K562 (cell line): Measurements from ENCODE around the gene FITM1. TPM values are rescaled to one million over a fixed set of nuclear protein-coding genes. Genes with fewer than 3 reads are reported as not detected.

ENCODE experiments used
- DMBX1 ChIP-seq: fragments of 250-450 bp; sonication (Bioruptor Pico); IDR thresholded peaks from 2 replicates; pipeline ENCODE4 v1.8.0; 2022; ENCODE audit warnings: inconsistent platforms, mild to moderate bottlenecking, moderate library complexity, borderline replicate concordance
- ETV1 ChIP-seq: fragments of 450-650 bp; conservative IDR thresholded peaks from 2 replicates; pipeline ENCODE4 v1.6.1; 2016; ENCODE audit warnings: missing genetic modification characterization, control low read depth, low read depth, missing compliant biosample characterization
- KLF6 ChIP-seq: fragments of 250-450 bp; sonication (Bioruptor Pico); IDR thresholded peaks from 2 replicates; pipeline ENCODE4 v1.4.0; 2020; ENCODE audit warnings: mild to moderate bottlenecking, moderate library complexity, borderline replicate concordance
- NFRKB ChIP-seq: fragments of 450-650 bp; IDR thresholded peaks from 2 replicates; pipeline ENCODE4 v1.6.1; 2016; ENCODE audit warnings: low read depth
- TCF7 ChIP-seq: sonication (generic); IDR thresholded peaks from 2 replicates; pipeline ENCODE4 v1.6.1; 2016; ENCODE audit warnings: antibody characterized with exemption, borderline replicate concordance
- polyA plus RNA-seq, 8 experiments: library from polyadenylated mRNA; depleted of rRNA in 4 of 8; stranded (reverse) in 5 of 8; unstranded in 3 of 8; fragments of >200 nt; fragmentation: Nextera tagmentation in 2 of 8; fragmentation: Illumina TruSeq in 1 of 8; extraction: Ambion mirVana in 2 of 8; extraction: Trizol in 1 of 8; gene quantifications; 2 replicates each; pipeline versions ENCODE4 v1.2.1 to v1.2.3, GENCODE V29; 2011 to 2014; ENCODE audit warnings: inconsistent platforms in 1 of 8, missing spikeins in 1 of 8
- total RNA-seq, 7 experiments: library from RNA; depleted of rRNA in 6 of 7; stranded (reverse); fragments of >200 nt in 6 of 7; fragmentation: Illumina TruSeq in 2 of 7; extraction: Trizol in 2 of 7; gene quantifications; 2 replicates each; pipeline versions ENCODE4 v1.2.1 to v1.2.3, GENCODE V29; 2011 to 2021; ENCODE audit warnings: low replicate concordance in 1 of 7
- TF ChIP-seq, protein P1 (sequence below): sonication (generic); formaldehyde crosslinking; IDR thresholded peaks from 2 replicates; pipeline ENCODE4 v1.8.0; 2022; ENCODE audit warnings: mild to moderate bottlenecking, missing genetic modification reagents
- TF ChIP-seq, protein P2 (sequence below): fragments of 450-650 bp; IDR thresholded peaks from 2 replicates; pipeline ENCODE4 v1.6.1; 2014; ENCODE audit warnings: low read depth, mild to moderate bottlenecking, moderate library complexity, borderline replicate concordance
- TF ChIP-seq, protein P3 (sequence below): sonication (generic); formaldehyde crosslinking; IDR thresholded peaks from 2 replicates; pipeline ENCODE4 v1.8.1; 2023; ENCODE audit warnings: mild to moderate bottlenecking, missing genetic modification reagents
- TF ChIP-seq, protein P4 (sequence below): fragments of 250-450 bp; sonication (Bioruptor Pico); IDR thresholded peaks from 2 replicates; pipeline ENCODE4 v1.4.0; 2020; ENCODE audit warnings: mild to moderate bottlenecking, moderate library complexity
- TF ChIP-seq, protein P5 (sequence below), 2 experiments: fragments of 450-650 bp; IDR thresholded peaks; 2 replicates each; pipeline ENCODE4 v1.6.1; 2016

Gene FITM1
- total and polyA plus RNA-seq, 9 of the 15 experiments (the other 6 are each of a cell fraction or from before 2014, with no cell fraction given): 0.09 to 0.20 TPM; not detected in 7

DNA sequence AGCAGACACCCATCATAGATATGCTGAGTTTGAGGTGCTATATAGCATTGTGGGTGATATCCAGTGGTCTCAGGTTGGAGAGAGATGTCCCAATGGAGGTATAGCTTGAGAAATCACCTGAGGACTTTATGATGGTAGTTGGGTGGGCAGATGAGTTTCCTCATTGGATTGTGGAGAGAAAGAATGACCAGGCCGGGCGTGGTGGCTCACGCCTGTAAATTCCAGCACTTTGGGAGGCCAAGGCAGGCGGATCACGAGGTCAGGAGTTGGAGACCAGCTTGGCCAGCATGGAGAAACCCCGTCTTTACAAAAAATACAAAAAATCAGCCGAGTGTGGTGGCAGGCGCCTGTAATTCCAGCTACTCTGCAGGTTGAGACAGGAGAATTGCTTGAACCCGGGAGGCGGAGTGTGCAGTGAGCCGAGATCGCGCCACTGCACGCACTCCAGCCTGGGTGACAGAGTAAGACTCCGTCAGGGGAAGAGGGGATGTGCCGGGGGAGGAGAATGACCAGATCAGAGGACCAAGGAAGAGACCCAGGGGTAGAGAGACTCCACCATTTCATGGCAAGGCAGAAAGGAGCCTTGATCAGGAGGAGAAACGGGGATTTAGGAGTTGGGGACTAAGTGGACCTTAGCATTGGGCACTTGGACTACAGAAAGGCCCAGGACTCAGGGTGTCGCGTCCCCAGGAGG, 37.1 kb upstream of the FITM1 start (continued):
- TF ChIP-seq, protein P1, sequence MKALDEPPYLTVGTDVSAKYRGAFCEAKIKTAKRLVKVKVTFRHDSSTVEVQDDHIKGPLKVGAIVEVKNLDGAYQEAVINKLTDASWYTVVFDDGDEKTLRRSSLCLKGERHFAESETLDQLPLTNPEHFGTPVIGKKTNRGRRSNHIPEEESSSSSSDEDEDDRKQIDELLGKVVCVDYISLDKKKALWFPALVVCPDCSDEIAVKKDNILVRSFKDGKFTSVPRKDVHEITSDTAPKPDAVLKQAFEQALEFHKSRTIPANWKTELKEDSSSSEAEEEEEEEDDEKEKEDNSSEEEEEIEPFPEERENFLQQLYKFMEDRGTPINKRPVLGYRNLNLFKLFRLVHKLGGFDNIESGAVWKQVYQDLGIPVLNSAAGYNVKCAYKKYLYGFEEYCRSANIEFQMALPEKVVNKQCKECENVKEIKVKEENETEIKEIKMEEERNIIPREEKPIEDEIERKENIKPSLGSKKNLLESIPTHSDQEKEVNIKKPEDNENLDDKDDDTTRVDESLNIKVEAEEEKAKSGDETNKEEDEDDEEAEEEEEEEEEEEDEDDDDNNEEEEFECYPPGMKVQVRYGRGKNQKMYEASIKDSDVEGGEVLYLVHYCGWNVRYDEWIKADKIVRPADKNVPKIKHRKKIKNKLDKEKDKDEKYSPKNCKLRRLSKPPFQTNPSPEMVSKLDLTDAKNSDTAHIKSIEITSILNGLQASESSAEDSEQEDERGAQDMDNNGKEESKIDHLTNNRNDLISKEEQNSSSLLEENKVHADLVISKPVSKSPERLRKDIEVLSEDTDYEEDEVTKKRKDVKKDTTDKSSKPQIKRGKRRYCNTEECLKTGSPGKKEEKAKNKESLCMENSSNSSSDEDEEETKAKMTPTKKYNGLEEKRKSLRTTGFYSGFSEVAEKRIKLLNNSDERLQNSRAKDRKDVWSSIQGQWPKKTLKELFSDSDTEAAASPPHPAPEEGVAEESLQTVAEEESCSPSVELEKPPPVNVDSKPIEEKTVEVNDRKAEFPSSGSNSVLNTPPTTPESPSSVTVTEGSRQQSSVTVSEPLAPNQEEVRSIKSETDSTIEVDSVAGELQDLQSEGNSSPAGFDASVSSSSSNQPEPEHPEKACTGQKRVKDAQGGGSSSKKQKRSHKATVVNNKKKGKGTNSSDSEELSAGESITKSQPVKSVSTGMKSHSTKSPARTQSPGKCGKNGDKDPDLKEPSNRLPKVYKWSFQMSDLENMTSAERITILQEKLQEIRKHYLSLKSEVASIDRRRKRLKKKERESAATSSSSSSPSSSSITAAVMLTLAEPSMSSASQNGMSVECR (CRISPR knock-in tag): no peak
- peak; percentile 73 for TF ChIP-seq NFRKB
- TF ChIP-seq, protein P2, sequence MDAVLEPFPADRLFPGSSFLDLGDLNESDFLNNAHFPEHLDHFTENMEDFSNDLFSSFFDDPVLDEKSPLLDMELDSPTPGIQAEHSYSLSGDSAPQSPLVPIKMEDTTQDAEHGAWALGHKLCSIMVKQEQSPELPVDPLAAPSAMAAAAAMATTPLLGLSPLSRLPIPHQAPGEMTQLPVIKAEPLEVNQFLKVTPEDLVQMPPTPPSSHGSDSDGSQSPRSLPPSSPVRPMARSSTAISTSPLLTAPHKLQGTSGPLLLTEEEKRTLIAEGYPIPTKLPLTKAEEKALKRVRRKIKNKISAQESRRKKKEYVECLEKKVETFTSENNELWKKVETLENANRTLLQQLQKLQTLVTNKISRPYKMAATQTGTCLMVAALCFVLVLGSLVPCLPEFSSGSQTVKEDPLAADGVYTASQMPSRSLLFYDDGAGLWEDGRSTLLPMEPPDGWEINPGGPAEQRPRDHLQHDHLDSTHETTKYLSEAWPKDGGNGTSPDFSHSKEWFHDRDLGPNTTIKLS: no peak
- TF ChIP-seq, protein P3, sequence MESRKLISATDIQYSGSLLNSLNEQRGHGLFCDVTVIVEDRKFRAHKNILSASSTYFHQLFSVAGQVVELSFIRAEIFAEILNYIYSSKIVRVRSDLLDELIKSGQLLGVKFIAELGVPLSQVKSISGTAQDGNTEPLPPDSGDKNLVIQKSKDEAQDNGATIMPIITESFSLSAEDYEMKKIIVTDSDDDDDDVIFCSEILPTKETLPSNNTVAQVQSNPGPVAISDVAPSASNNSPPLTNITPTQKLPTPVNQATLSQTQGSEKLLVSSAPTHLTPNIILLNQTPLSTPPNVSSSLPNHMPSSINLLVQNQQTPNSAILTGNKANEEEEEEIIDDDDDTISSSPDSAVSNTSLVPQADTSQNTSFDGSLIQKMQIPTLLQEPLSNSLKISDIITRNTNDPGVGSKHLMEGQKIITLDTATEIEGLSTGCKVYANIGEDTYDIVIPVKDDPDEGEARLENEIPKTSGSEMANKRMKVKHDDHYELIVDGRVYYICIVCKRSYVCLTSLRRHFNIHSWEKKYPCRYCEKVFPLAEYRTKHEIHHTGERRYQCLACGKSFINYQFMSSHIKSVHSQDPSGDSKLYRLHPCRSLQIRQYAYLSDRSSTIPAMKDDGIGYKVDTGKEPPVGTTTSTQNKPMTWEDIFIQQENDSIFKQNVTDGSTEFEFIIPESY (CRISPR knock-in tag): peak; percentile 84
- TF ChIP-seq TCF7: no peak
- TF ChIP-seq KLF6 (CRISPR knock-in tag): no peak
- TF ChIP-seq, protein P4, sequence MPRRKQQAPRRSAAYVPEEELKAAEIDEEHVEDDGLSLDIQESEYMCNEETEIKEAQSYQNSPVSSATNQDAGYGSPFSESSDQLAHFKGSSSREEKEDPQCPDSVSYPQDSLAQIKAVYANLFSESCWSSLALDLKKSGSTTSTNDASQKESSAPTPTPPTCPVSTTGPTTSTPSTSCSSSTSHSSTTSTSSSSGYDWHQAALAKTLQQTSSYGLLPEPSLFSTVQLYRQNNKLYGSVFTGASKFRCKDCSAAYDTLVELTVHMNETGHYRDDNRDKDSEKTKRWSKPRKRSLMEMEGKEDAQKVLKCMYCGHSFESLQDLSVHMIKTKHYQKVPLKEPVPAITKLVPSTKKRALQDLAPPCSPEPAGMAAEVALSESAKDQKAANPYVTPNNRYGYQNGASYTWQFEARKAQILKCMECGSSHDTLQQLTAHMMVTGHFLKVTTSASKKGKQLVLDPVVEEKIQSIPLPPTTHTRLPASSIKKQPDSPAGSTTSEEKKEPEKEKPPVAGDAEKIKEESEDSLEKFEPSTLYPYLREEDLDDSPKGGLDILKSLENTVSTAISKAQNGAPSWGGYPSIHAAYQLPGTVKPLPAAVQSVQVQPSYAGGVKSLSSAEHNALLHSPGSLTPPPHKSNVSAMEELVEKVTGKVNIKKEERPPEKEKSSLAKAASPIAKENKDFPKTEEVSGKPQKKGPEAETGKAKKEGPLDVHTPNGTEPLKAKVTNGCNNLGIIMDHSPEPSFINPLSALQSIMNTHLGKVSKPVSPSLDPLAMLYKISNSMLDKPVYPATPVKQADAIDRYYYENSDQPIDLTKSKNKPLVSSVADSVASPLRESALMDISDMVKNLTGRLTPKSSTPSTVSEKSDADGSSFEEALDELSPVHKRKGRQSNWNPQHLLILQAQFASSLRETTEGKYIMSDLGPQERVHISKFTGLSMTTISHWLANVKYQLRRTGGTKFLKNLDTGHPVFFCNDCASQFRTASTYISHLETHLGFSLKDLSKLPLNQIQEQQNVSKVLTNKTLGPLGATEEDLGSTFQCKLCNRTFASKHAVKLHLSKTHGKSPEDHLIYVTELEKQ: no peak
- 0 out of 2 replicates have a peak, but pooled peaks have one; percentile 6 for TF ChIP-seq ETV1
- TF ChIP-seq, protein P5, sequence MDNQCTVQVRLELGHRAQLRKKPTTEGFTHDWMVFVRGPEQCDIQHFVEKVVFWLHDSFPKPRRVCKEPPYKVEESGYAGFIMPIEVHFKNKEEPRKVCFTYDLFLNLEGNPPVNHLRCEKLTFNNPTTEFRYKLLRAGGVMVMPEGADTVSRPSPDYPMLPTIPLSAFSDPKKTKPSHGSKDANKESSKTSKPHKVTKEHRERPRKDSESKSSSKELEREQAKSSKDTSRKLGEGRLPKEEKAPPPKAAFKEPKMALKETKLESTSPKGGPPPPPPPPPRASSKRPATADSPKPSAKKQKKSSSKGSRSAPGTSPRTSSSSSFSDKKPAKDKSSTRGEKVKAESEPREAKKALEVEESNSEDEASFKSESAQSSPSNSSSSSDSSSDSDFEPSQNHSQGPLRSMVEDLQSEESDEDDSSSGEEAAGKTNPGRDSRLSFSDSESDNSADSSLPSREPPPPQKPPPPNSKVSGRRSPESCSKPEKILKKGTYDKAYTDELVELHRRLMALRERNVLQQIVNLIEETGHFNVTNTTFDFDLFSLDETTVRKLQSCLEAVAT (IDR thresholded peaks at IDR 0.05): 0 out of 4 replicates have a peak, but pooled peaks of 1 of the 2 experiments have one; percentile 20
- peak; percentile 26; the same call in 1 of the 2 replicates for TF ChIP-seq DMBX1 (CRISPR knock-in tag)
